Mesendoderm (in vitro differentiated cells): Measurements from ENCODE around the gene TCF12.
A peak's percentile ranks its signal among the peaks of the same experiment; 100 is the strongest.

Experiments used
- DNase-seq: peaks from one replicate; pipeline ENCODE4 v3.0.0; 2013
- H2AK5ac ChIP-seq: 2 replicates; pipeline ENCODE4 v1.6.1; 2013; ENCODE audit warnings: low read length, inconsistent platforms
- H2BK120ac ChIP-seq: 2 replicates; pipeline ENCODE4 v1.6.1; 2013; ENCODE audit warnings: low read depth, mild to moderate bottlenecking, low read length, moderate library complexity, mixed read lengths
- H2BK15ac ChIP-seq: replicated peaks from 2 replicates; pipeline ENCODE4 v1.6.1; 2013; ENCODE audit warnings: low read depth, mild to moderate bottlenecking, moderate library complexity
- H2BK5ac ChIP-seq: 2 replicates; pipeline ENCODE4 v1.6.1; 2013; ENCODE audit warnings: low read length, inconsistent platforms
- H3K18ac ChIP-seq: 2 replicates; pipeline ENCODE4 v1.6.1; 2013; ENCODE audit warnings: mild to moderate bottlenecking, low read length, mixed read lengths
- H3K23ac ChIP-seq: one replicate; pipeline ENCODE4 v1.6.1; 2013; ENCODE audit warnings: low read length
- H3K27ac ChIP-seq: 2 replicates; pipeline ENCODE4 v1.5.1; 2013; ENCODE audit warnings: low read depth, mild to moderate bottlenecking, inconsistent platforms, low read length, moderate library complexity
- H3K27me3 ChIP-seq: 2 replicates; pipeline ENCODE4 v1.6.1; 2013; ENCODE audit warnings: low read length, control low read depth, mild to moderate bottlenecking, inconsistent platforms; ENCODE audit not compliant: insufficient read depth, poor library complexity
- H3K36me3 ChIP-seq: 2 replicates; pipeline ENCODE4 v1.6.1; 2013; ENCODE audit warnings: low read length, inconsistent platforms; ENCODE audit not compliant: control insufficient read depth, insufficient read depth
- H3K4ac ChIP-seq: one replicate; pipeline ENCODE4 v1.6.1; 2013; ENCODE audit warnings: low read depth, mild to moderate bottlenecking, low read length, moderate library complexity
- H3K4me1 ChIP-seq: 2 replicates; pipeline ENCODE4 v1.6.1; 2013; ENCODE audit warnings: low read depth, low read length, inconsistent platforms; ENCODE audit not compliant: control insufficient read depth
- H3K4me2 ChIP-seq: 2 replicates; pipeline ENCODE4 v1.6.1; 2013; ENCODE audit warnings: low read length
- H3K4me3 ChIP-seq: 2 replicates; pipeline ENCODE4 v1.5.1; 2013; ENCODE audit warnings: mild to moderate bottlenecking, low read length
- H3K56ac ChIP-seq: one replicate; pipeline ENCODE4 v1.6.1; 2013; ENCODE audit warnings: low read length
- H3K79me1 ChIP-seq: 2 replicates; pipeline ENCODE4 v1.6.1; 2013; ENCODE audit warnings: low read length, inconsistent platforms
- H3K79me2 ChIP-seq: 2 replicates; pipeline ENCODE4 v1.6.1; 2013; ENCODE audit warnings: mild to moderate bottlenecking, low read length; ENCODE audit not compliant: control insufficient read depth, insufficient read depth
- H3K9ac ChIP-seq: 2 replicates; pipeline ENCODE4 v1.6.1; 2013; ENCODE audit warnings: low read length, inconsistent platforms
- H4K5ac ChIP-seq: one replicate; pipeline ENCODE4 v1.6.1; 2013; ENCODE audit warnings: low read length
- H4K8ac ChIP-seq: one replicate; pipeline ENCODE4 v1.6.1; 2013; ENCODE audit warnings: low read depth, mild to moderate bottlenecking, control low read depth, low read length, moderate library complexity
- WGBS: extraction: QIAGEN DNeasy Blood & Tissue Kit; methylation state at CpG from one replicate; pipeline ENCODE4 v1.1.7; 2013; ENCODE audit warnings: low lambda C conversion rate, missing lambda C conversion rate; ENCODE audit not compliant: insufficient coverage; ENCODE audit errors: extremely low coverage; 5-methylcytosine and 5-hydroxymethylcytosine counted together

Gene TCF12

GRCh38 chr15:57231559-57231958 lies 313.1 kb downstream of the TCF12 start:
- H3K4me1 ChIP-seq, result no peaks in the 10 kb centered on the region
- no CpG with 5 or more reads among the region's 1 CpG for WGBS

GRCh38 chr15:57234156-57234555 lies 315.7 kb downstream of the TCF12 start:
- Histone ChIP-seq H3K4me3 (no peak overlapping the region), H3K9ac (no peak overlapping the region), H3K79me2 (no peaks in the 10 kb centered on the region), H2AK5ac (no peak overlapping the region), H3K36me3 (no peaks in the 10 kb centered on the region), H2BK5ac (no peak overlapping the region), H3K23ac (no peak overlapping the region), H3K4me2 (no peak overlapping the region), H3K56ac (no peak overlapping the region), H3K4me1 (no peaks in the 10 kb centered on the region), H4K5ac (no peak overlapping the region), H2BK15ac (no peak overlapping the region), H4K8ac (no peak overlapping the region), H3K4ac (no peak overlapping the region), H3K79me1 (no peaks in the 10 kb centered on the region), H3K27ac (no peak overlapping the region), H3K27me3 (no peaks in the 10 kb centered on the region), H2BK120ac (no peak overlapping the region), H3K18ac (no peak overlapping the region)
- DNase-seq, result no peak
- no CpG with 5 or more reads among the region's 2 CpGs for WGBS

More at GRCh38 chr15:57231559-57231958, 313.1 kb downstream of the TCF12 start:
- Histone ChIP-seq H3K27me3 (no peaks in the 10 kb centered on the region), H3K27ac (no peak overlapping the region), H3K9ac (no peak overlapping the region), H3K36me3 (no peaks in the 10 kb centered on the region), H2BK5ac (no peak overlapping the region), H4K5ac (no peak overlapping the region), H3K4ac (no peak overlapping the region), H2AK5ac (no peak overlapping the region), H3K18ac (no peak overlapping the region), H2BK15ac (no peak overlapping the region), H3K79me2 (no peaks in the 10 kb centered on the region), H3K4me3 (no peak overlapping the region), H2BK120ac (no peak overlapping the region), H3K56ac (no peak overlapping the region), H3K4me2 (no peak overlapping the region), H4K8ac (no peak overlapping the region), H3K23ac (no peak overlapping the region), H3K79me1 (no peaks in the 10 kb centered on the region)
- no peak for DNase-seq

GRCh38 chr15:57235186-57235585 lies 316.7 kb downstream of the TCF12 start:
- H2BK15ac ChIP-seq, result no peak overlapping the region
- WGBS, result no CpG with 5 or more reads among the region's 4 CpGs

GRCh38 chr15:57235873-57236272 lies 317.4 kb downstream of the TCF12 start:
- Histone ChIP-seq H3K36me3 (no peaks in the 10 kb centered on the region), H3K4me3 (no peak overlapping the region), H3K9ac (no peak overlapping the region), H3K23ac (no peak overlapping the region), H4K5ac (no peak overlapping the region), H3K27ac (no peak overlapping the region), H3K79me2 (no peaks in the 10 kb centered on the region), H2BK120ac (no peak overlapping the region), H4K8ac (no peak overlapping the region), H3K79me1 (no peaks in the 10 kb centered on the region), H3K4me1 (no peaks in the 10 kb centered on the region), H2BK15ac (no peak overlapping the region), H3K18ac (no peak overlapping the region), H3K27me3 (no peaks in the 10 kb centered on the region), H3K56ac (no peak overlapping the region), H2AK5ac (no peak overlapping the region), H3K4me2 (no peak overlapping the region), H3K4ac (no peak overlapping the region), H2BK5ac (no peak overlapping the region)
- WGBS, result 100% methylated on average over 2 of the region's 4 CpGs
- DNase-seq, result peak; percentile 61

More at GRCh38 chr15:57235186-57235585, 316.7 kb downstream of the TCF12 start:
- no peak overlapping the region for H3K4ac ChIP-seq
- no peaks in the 10 kb centered on the region for H3K27me3 ChIP-seq
- no peak overlapping the region for H3K56ac ChIP-seq
- no peaks in the 10 kb centered on the region for H3K79me1 ChIP-seq
- H3K4me3 ChIP-seq, result no peak overlapping the region
- no peaks in the 10 kb centered on the region for H3K4me1 ChIP-seq
- H4K8ac ChIP-seq, result no peak overlapping the region
- H3K36me3 ChIP-seq, result no peaks in the 10 kb centered on the region
- H4K5ac ChIP-seq, result no peak overlapping the region
- H3K79me2 ChIP-seq, result no peaks in the 10 kb centered on the region
- H2BK5ac ChIP-seq, result no peak overlapping the region
- H2BK120ac ChIP-seq, result no peak overlapping the region
- H3K9ac ChIP-seq, result no peak overlapping the region
- H3K18ac ChIP-seq, result no peak overlapping the region
- H2AK5ac ChIP-seq, result no peak overlapping the region
- DNase-seq, result no peak
- no peak overlapping the region for H3K23ac ChIP-seq
- H3K27ac ChIP-seq, result no peak overlapping the region
- H3K4me2 ChIP-seq, result no peak overlapping the region

- Histone ChIP-seq H3K79me1 (no peaks in the 10 kb centered on the region), H2BK15ac (no peak overlapping the region), H4K5ac (no peak overlapping the region), H2AK5ac (no peak overlapping the region), H3K27me3 (no peaks in the 10 kb centered on the region), H3K9ac (no peak overlapping the region), H3K4me1 (no peaks in the 10 kb centered on the region), H3K18ac (no peak overlapping the region), H2BK120ac (no peak overlapping the region), H3K56ac (no peak overlapping the region), H3K4ac (no peak overlapping the region), H3K79me2 (no peaks in the 10 kb centered on the region), H3K36me3 (no peaks in the 10 kb centered on the region), H3K4me2 (no peak overlapping the region), H4K8ac (no peak overlapping the region), H3K27ac (no peak overlapping the region), H2BK5ac (no peak overlapping the region), H3K4me3 (no peak overlapping the region), H3K23ac (no peak overlapping the region)
- DNase-seq, result no peak
- no CpG with 5 or more reads among the region's 3 CpGs for WGBS
Measured at GRCh38 chr15:57236561-57237300, 318.3 kb downstream of the TCF12 start.

- Histone ChIP-seq H3K9ac (no peak overlapping the region), H2BK5ac (no peak overlapping the region), H3K23ac (no peak overlapping the region), H4K5ac (no peak overlapping the region), H3K4me2 (no peak overlapping the region), H3K36me3 (no peaks in the 10 kb centered on the region), H2BK15ac (no peak overlapping the region), H3K79me2 (no peaks in the 10 kb centered on the region), H3K18ac (no peak overlapping the region), H2BK120ac (no peak overlapping the region), H3K79me1 (no peaks in the 10 kb centered on the region), H3K4me1 (no peaks in the 10 kb centered on the region), H3K27me3 (no peaks in the 10 kb centered on the region), H2AK5ac (no peak overlapping the region), H3K27ac (no peak overlapping the region), H3K56ac (no peak overlapping the region), H3K4ac (no peak overlapping the region), H4K8ac (no peak overlapping the region), H3K4me3 (no peak overlapping the region)
- peak; percentile 50 for DNase-seq
- no CpG with 5 or more reads among the region's 2 CpGs for WGBS
Measured at GRCh38 chr15:57237301-57237642, 318.8 kb downstream of the TCF12 start.
